Left renal cortex interstitium (tissue), 4 donors: Measurements from ENCODE around the gene ABCC1. TPM values are rescaled to one million over a fixed set of nuclear protein-coding genes. Genes with fewer than 3 reads are reported as not detected.
A peak's percentile ranks its signal among the peaks of the same experiment; 100 is the strongest.

Experiments used
- DNase-seq, 4 donors: peaks; one replicate each; pipeline ENCODE4 v3.0.0-alpha.2; 2013; ENCODE audit warnings: low read depth in 4 of 4, low spot score in 2 of 4, missing footprints in 1 of 4
- polyA plus RNA-seq, 4 donors: library from polyadenylated mRNA; unstranded; fragments of 120-200 nt; gene quantifications; one replicate each; pipeline ENCODE4 v1.2.1, GENCODE V29; 2013; ENCODE audit not compliant: insufficient read length in 4 of 4

ABCC1 gene
- polyA plus RNA-seq, 4 donors: 21.8 to 31.0 (median 25.1) TPM

DNA sequence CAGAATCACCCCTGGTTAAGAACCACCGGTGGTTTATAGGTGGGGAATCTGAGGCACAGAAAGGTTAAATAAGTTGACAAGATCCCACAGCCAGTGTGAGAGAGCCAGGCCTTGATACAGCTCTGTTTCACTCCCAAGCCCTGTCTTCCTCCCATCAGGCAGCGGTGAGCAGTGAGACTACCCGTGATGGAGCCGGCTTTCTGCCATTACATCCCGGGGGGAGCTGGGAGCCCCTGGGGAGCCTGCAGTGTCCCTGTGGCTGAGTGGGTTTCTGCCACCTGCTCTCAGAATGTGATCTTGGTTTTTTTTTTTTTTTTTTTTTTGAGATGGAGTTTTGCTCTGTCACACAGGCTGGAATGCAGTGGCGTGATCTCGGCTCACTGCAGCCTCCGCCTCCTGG is 66.4 kb downstream of the ABCC1 start:
- no peak for DNase-seq

- no peak for DNase-seq
These were observed 67.1 kb downstream of the ABCC1 start for GRCh38 chr16:16016388-16016964.

DNA sequence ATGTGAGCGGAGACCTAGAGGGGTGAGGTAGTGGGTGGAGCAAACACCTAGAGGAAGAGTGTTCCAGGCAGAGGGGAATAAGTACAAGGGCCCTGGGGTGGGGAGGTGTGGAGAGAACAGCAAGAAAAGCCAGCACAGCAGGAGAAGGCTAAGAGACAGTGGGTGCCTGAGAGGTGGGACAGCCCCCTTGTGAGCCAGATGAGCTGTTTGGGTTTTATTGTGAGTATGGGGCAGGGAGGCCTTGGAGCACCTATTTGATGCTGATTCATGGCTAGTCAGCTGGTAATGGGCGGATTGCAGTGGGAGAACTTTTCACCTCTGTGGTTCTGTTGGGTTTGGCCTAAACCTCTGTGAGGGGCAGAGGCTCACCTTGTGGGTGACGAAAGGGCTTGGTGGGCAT is 68.4 kb downstream of the ABCC1 start:
- no peak for DNase-seq

- DNase-seq: no peak
These were observed 69.3 kb downstream of the ABCC1 start for GRCh38 chr16:16018705-16019104.

GRCh38 chr16:16019488-16019887 is 70.1 kb downstream of the ABCC1 start:
- no peak for DNase-seq

DNA sequence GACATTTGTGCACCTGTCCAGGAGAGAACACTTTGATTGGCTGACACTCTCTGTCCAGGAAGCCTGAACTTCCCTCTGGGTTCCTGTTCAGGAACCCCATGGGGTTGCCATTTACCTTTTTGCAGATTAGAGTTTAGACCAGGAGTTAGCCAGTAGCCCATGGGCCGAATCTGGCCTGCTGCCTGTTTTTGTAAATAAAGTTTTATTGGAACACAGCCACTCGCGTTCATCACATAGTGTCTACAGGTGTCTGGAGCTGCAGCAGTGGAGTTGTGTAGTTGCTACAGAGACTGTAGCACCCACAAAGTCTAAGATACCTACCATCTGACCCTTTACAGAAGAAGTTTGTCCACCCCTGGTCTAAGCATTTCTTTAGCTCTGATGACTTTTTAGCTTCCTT is 70.9 kb downstream of the ABCC1 start:
- no peak for DNase-seq

GRCh38 chr16:16021020-16021419 is 71.6 kb downstream of the ABCC1 start:
- DNase-seq: no peak

- no peak for DNase-seq
These were observed 72.2 kb downstream of the ABCC1 start for GRCh38 chr16:16021646-16021987.

- peak in 2 of 4 donors; percentile 50 to 70 for DNase-seq
These were observed 72.7 kb downstream of the ABCC1 start for GRCh38 chr16:16021988-16022682.

DNA sequence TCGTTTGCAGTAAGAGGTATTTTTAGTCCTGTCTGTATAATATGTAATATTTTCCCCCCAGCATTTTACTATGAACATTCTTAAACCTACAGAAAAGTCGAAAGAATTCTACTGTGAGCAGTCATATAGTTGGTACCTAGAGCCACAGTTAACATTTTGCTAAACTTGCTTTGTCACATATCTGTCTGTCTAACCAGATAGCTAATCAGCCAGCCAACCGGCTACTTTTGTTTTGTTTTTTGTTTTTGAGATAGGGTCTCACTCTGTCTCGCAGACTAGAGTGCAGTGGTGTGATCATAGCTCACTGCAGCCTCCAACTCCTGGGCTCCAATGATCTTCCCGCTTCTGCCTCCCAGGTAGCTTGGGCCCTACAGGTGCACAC is 73.3 kb downstream of the ABCC1 start:
- DNase-seq: no peak

GRCh38 chr16:16025214-16025968 is 76.0 kb downstream of the ABCC1 start:
- DNase-seq: no peak

DNA sequence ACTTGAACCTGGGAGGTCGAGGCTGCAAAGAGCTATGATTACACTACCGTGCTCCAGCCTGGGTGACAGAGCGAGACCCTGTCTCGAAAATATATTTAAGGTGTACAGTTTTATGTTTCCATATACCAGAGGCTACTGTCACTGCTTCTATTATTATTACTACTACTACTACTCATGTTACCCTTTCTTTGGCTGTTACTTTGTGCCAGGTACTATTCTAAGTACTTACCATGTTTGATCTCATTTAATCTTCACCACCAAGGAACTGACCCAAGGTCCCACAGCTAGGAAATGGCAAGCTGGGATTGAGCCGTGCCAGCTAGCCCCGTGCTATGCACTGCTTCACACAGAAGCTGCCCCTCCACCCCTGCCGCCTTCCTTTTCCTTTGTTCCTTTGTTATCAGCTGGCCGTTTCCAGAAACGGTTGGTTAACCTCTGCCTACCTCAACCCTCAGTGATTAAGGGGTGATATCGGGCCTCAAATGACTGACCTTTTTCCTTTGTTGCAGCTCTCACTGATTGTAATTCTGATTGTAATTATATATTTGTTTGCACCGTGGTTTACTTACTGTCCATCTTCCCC is 78.4 kb downstream of the ABCC1 start:
- DNase-seq: no peak

- no peak for DNase-seq
These were observed 79.0 kb downstream of the ABCC1 start for GRCh38 chr16:16028311-16028999.

GRCh38 chr16:16029431-16030011 is 80.1 kb downstream of the ABCC1 start:
- DNase-seq: no peak

- DNase-seq: no peak
These were observed 81.0 kb downstream of the ABCC1 start for GRCh38 chr16:16030449-16030848.

- no peak for DNase-seq
These were observed 82.0 kb downstream of the ABCC1 start for GRCh38 chr16:16031401-16031800.

- DNase-seq: no peak
These were observed 83.0 kb downstream of the ABCC1 start for GRCh38 chr16:16032271-16032979.

GRCh38 chr16:16033208-16033717 is 83.8 kb downstream of the ABCC1 start:
- no peak for DNase-seq

- DNase-seq: no peak
These were observed 87.0 kb downstream of the ABCC1 start for GRCh38 chr16:16036359-16036792.

GRCh38 chr16:16037521-16037920 is 88.1 kb downstream of the ABCC1 start:
- no peak for DNase-seq
